Smooth muscle cell (in vitro differentiated cells): ENCODE results near the gene GNA14. TPM values are rescaled to one million over a fixed set of nuclear protein-coding genes. Genes with fewer than 3 reads are reported as not detected.

ENCODE experiments used
- DNase-seq: peaks from one replicate; lab custom pipeline; 2025; ENCODE audit not compliant: unreplicated experiment; lab: John Stamatoyannopoulos, UW
- H2AFZ ChIP-seq: fragments of 200-600 bp; sonication (generic); 2 replicates; pipeline ENCODE4 v1.6.0; 2016; ENCODE audit warnings: antibody characterized with exemption, low read depth, mild to moderate bottlenecking
- H3F3A ChIP-seq: fragments of 200-600 bp; sonication (generic); 2 replicates; pipeline ENCODE4 v1.6.0; 2017; ENCODE audit warnings: antibody characterized with exemption, low read depth
- H3K27ac ChIP-seq: fragments of 200-600 bp; sonication (generic); 2 replicates; pipeline ENCODE4 v1.5.1; 2016; ENCODE audit warnings: low read depth, mild to moderate bottlenecking
- H3K27me3 ChIP-seq: fragments of 200-600 bp; sonication (generic); 2 replicates; pipeline ENCODE4 v1.6.1; 2016; ENCODE audit warnings: low read depth, mild to moderate bottlenecking
- H3K36me3 ChIP-seq: fragments of 200-600 bp; sonication (generic); 2 replicates; pipeline ENCODE4 v1.5.1; 2016; ENCODE audit warnings: low read depth
- H3K4me1 ChIP-seq: fragments of 200-600 bp; sonication (generic); 2 replicates; pipeline ENCODE4 v1.5.1; 2016; ENCODE audit warnings: low read depth
- H3K4me2 ChIP-seq: fragments of 200-600 bp; sonication (generic); 2 replicates; pipeline ENCODE4 v1.6.0; 2016; ENCODE audit warnings: mild to moderate bottlenecking
- H3K4me3 ChIP-seq: fragments of 200-600 bp; sonication (generic); 2 replicates; pipeline ENCODE4 v1.5.1; 2016; ENCODE audit warnings: mild to moderate bottlenecking
- H3K79me2 ChIP-seq: fragments of 200-600 bp; sonication (generic); 2 replicates; pipeline ENCODE4 v1.6.0; 2016; ENCODE audit warnings: low read depth, mild to moderate bottlenecking
- H3K9ac ChIP-seq: fragments of 200-600 bp; sonication (generic); 2 replicates; pipeline ENCODE4 v1.6.0; 2016; ENCODE audit warnings: low read depth
- H3K9me3 ChIP-seq: fragments of 200-600 bp; sonication (generic); replicated peaks from 2 replicates; pipeline ENCODE4 v1.5.1; 2016; ENCODE audit warnings: low read depth
- H4K20me1 ChIP-seq: fragments of 200-600 bp; sonication (generic); 2 replicates; pipeline ENCODE4 v1.6.0; 2016; ENCODE audit warnings: low read depth
- WGBS: methylation state at CpG from one replicate; pipeline ENCODE4 v1.1.7; 2016; ENCODE audit warnings: low lambda C conversion rate; 5-methylcytosine and 5-hydroxymethylcytosine counted together
- polyA plus RNA-seq: library from polyadenylated mRNA; unstranded; fragments of >200 nt; fragmentation: Nextera tagmentation; extraction: Ambion mirVana; gene quantifications from 2 replicates; pipeline ENCODE4 v1.2.1, GENCODE V29; 2016
- total RNA-seq: library from RNA; depleted of rRNA; stranded (reverse); fragments of >200 nt; gene quantifications from 2 replicates; pipeline ENCODE4 v1.2.3, GENCODE V29; 2014
- TF ChIP-seq, protein P1 (sequence below): fragments of 200-600 bp; sonication (generic); IDR thresholded peaks from 2 replicates; pipeline ENCODE4 v1.5.1; 2017; ENCODE audit warnings: borderline replicate concordance, mild to moderate bottlenecking, antibody characterized with exemption; ENCODE audit not compliant: insufficient read depth, poor library complexity, severe bottlenecking

Gene GNA14
- total and polyA plus RNA-seq, 2 experiments from 2014 or later: 1.6 to 10.2 TPM

DNA sequence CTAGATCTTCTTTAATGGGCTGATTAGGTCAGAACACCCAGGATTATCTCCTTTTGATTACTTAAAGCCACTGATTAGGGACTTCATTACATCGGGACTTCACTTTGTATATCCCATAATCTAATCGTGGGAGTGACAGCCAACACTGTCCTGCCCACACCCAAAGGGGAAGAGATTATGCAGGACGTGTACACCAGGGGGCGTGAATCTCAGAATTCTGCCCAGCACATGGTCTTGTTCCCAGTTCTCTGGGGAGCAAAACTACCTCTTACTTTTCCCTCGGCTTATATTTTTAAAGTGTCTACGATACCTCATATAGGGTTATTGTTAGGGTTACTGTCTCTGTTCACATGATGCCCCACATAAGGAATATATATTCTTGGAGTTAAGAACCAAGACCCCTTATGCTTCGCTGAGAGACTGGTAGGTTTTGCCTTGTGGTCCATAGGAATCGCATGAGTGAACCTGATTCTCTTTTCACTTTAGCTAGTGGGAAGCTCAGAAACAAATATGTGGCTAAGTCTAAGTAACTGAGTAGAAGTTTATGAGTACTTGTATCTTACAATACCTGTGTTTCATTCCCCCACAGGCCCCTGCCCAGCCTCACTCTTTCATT, 192.7 kb downstream of the GNA14 start:
- H3K4me1 ChIP-seq: no peaks in the 10 kb centered on the region
- no peaks in the 10 kb centered on the region for H3K27me3 ChIP-seq
- WGBS: 58% methylated on average over 8 of the region's 8 CpGs
- no peaks in the 10 kb centered on the region for H4K20me1 ChIP-seq
- no peaks in the 10 kb centered on the region for H3K79me2 ChIP-seq
- no peak overlapping the region for H2AFZ ChIP-seq
- H3K9me3 ChIP-seq: no peaks in the 10 kb centered on the region
- no peak overlapping the region for H3K27ac ChIP-seq
- TF ChIP-seq, protein P1, sequence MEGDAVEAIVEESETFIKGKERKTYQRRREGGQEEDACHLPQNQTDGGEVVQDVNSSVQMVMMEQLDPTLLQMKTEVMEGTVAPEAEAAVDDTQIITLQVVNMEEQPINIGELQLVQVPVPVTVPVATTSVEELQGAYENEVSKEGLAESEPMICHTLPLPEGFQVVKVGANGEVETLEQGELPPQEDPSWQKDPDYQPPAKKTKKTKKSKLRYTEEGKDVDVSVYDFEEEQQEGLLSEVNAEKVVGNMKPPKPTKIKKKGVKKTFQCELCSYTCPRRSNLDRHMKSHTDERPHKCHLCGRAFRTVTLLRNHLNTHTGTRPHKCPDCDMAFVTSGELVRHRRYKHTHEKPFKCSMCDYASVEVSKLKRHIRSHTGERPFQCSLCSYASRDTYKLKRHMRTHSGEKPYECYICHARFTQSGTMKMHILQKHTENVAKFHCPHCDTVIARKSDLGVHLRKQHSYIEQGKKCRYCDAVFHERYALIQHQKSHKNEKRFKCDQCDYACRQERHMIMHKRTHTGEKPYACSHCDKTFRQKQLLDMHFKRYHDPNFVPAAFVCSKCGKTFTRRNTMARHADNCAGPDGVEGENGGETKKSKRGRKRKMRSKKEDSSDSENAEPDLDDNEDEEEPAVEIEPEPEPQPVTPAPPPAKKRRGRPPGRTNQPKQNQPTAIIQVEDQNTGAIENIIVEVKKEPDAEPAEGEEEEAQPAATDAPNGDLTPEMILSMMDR: peak; percentile 21
- H3K4me3 ChIP-seq: no peak overlapping the region
- peaks cover 2% of the 10 kb centered on the region for H3F3A ChIP-seq
- no peak for DNase-seq
- no peak overlapping the region for H3K9ac ChIP-seq
- H3K36me3 ChIP-seq: no peaks in the 10 kb centered on the region
- H3K4me2 ChIP-seq: no peak overlapping the region

DNA sequence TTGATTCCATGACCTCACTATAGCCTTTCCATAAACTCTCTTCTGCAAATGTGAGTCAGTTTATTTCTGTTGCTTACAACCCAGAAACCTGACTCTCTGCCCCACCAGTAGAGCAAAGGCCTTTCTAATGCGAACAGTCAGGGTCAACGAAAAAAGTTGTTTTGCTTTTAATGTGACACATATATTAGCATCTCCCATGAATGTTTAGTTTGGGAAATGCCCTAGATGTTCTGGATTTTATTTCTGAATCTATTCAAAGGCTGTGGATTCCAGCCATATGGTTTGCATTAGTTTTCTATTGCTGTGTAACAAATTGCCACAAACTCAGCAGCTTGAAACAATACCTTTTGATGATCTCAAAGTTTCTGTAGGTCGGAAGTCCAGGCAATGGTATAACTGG, 193.5 kb downstream of the GNA14 start:
- no peaks in the 10 kb centered on the region for H3K9me3 ChIP-seq

DNA sequence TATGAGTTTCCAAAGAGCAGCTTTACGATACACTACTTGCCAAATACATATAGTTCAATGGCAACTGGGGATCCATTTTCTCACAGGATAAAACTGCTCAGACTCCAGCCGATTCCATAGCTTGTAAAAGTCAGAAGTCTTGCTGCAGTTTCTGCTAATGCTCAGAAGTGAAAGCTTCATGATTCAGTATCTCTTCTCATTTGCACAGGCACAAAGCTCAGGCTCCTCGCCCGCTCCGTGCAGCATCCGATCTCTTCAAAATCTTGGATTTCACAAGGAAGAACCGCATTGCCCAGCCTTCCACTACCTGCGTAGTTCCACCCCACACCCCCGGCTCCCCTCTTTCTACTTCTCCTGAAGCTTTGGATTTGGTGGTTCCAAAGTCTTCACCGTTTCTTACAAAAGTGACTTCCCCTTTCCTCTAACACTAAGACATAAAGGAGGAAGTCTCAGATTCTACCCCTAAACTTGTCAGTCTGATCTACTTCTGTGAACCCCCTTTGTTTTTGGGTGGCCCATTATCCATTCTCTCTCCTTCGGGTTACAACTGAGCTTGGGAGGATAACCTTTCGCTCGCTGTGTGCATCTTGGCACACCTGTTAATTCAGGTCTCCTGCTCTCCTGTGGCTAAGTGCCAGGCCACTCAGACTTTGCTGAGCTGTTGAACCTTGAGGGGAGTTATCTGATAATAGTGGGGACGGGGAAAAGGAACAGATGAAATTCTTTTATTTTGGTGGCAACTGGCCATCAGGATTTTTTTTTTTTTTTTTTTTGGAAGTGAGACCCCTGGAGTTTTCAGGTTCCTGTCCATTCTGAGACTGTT, 194.1 kb downstream of the GNA14 start:
- Histone ChIP-seq H3K79me2 (no peaks in the 10 kb centered on the region), H4K20me1 (no peaks in the 10 kb centered on the region), H3F3A (peaks cover 2% of the 10 kb centered on the region), H3K9ac (no peak overlapping the region), H3K27ac (no peak overlapping the region), H3K4me3 (no peak overlapping the region), H3K4me2 (peak overlapping the region; percentile 48), H3K9me3 (no peaks in the 10 kb centered on the region), H3K4me1 (no peaks in the 10 kb centered on the region), H3K36me3 (no peaks in the 10 kb centered on the region), H2AFZ (peak overlapping the region; percentile 74), H3K27me3 (no peaks in the 10 kb centered on the region)
- no peak for DNase-seq
- 69% methylated on average over 14 of the region's 14 CpGs for WGBS
- TF ChIP-seq, protein P1: no peak

More for the DNA sequence above, 193.5 kb downstream of the GNA14 start:
- H3K9ac ChIP-seq: no peak overlapping the region
- H3K4me3 ChIP-seq: no peak overlapping the region
- H3K36me3 ChIP-seq: no peaks in the 10 kb centered on the region
- H3K79me2 ChIP-seq: no peaks in the 10 kb centered on the region
- peaks cover 2% of the 10 kb centered on the region for H3F3A ChIP-seq
- H3K27me3 ChIP-seq: no peaks in the 10 kb centered on the region
- no peaks in the 10 kb centered on the region for H4K20me1 ChIP-seq
- 79% methylated on average over 3 of the region's 3 CpGs for WGBS
- no peak overlapping the region for H2AFZ ChIP-seq
- TF ChIP-seq, protein P1: no peak
- no peak for DNase-seq
- no peaks in the 10 kb centered on the region for H3K4me1 ChIP-seq
- no peak overlapping the region for H3K4me2 ChIP-seq
- H3K27ac ChIP-seq: no peak overlapping the region
